H1 (cell line): ENCODE data around the gene CA10. TPM values are rescaled to one million over a fixed set of nuclear protein-coding genes. Genes with fewer than 3 reads are reported as not detected.

Source experiments
- CTCF ChIA-PET: fragments of 300-600 bp; sonication (Branson Sonifier 250); formaldehyde crosslinking; loops from one replicate; lab custom pipeline; 2021; ENCODE audit not compliant: partially characterized antibody; lab: Charles Lee
- POLR2A ChIA-PET: fragments of 300-600 bp; sonication (Branson Sonifier 250); formaldehyde crosslinking; loops from one replicate; lab custom pipeline; 2021; ENCODE audit warnings: inconsistent platforms; ENCODE audit not compliant: partially characterized antibody; lab: Charles Lee
- DNase-seq, 2 experiments: peaks; one replicate each; pipeline versions ENCODE4 v3.0.0 to v3.0.0-alpha.2; 2010 to 2022; ENCODE audit warnings: low spot score in 2 of 2, low read depth in 1 of 2, mixed read lengths in 1 of 2
- FAIRE-seq: peaks from 2 replicates; lab custom pipeline; 2011; peaks lifted over from hg19 to GRCh38; lab: Jason Lieb, UNC
- H2AFZ ChIP-seq: 2 replicates; pipeline ENCODE4 v1.8.1; 2012; ENCODE audit warnings: low read length, inconsistent platforms
- H2AK5ac ChIP-seq: 2 replicates; pipeline ENCODE4 v1.6.1; 2013; ENCODE audit warnings: low read depth, low read length
- H2BK120ac ChIP-seq: replicated peaks from 2 replicates; pipeline ENCODE3; 2013; ENCODE audit warnings: low read depth, low read length, inconsistent platforms
- H2BK12ac ChIP-seq: 2 replicates; pipeline ENCODE4 v1.6.1; 2013; ENCODE audit warnings: low read depth, low read length
- H2BK15ac ChIP-seq: 2 replicates; pipeline ENCODE4 v1.6.1; 2013; ENCODE audit warnings: low read length
- H2BK20ac ChIP-seq: 2 replicates; pipeline ENCODE4 v1.6.1; 2013; ENCODE audit warnings: low read length
- H2BK5ac ChIP-seq: 2 replicates; pipeline ENCODE4 v1.6.1; 2013; ENCODE audit warnings: low read depth, low read length
- H3K14ac ChIP-seq: 2 replicates; pipeline ENCODE4 v1.6.1; 2013; ENCODE audit warnings: inconsistent platforms; ENCODE audit not compliant: insufficient read length
- H3K18ac ChIP-seq: 2 replicates; pipeline ENCODE4 v1.6.1; 2013; ENCODE audit warnings: low read length; ENCODE audit errors: extremely low read depth
- H3K23ac ChIP-seq: 2 replicates; pipeline ENCODE4 v1.6.1; 2013; ENCODE audit warnings: inconsistent platforms; ENCODE audit not compliant: insufficient read length
- H3K23me2 ChIP-seq: 2 replicates; pipeline ENCODE4 v1.6.1; 2013; ENCODE audit warnings: low read depth, low read length
- H3K27ac ChIP-seq: 2 replicates; pipeline ENCODE4 v1.6.1; 2011; ENCODE audit warnings: low read depth, low read length, inconsistent platforms
- H3K27me3 ChIP-seq, 4 experiments: replicated peaks in 1 of 4; 1 replicate in 1 of 4; 2 replicates in 3 of 4; pipeline versions ENCODE4 v1.6.1 to v1.8.1; 2011 to 2013; ENCODE audit warnings: low read length in 3 of 4, mild to moderate bottlenecking in 3 of 4, inconsistent platforms in 2 of 4, mixed read lengths in 2 of 4, moderate library complexity in 1 of 4; ENCODE audit not compliant: control insufficient read depth in 3 of 4, insufficient read depth in 3 of 4; ENCODE audit errors: extremely low read depth in 1 of 4
- H3K36me3 ChIP-seq, 4 experiments: 2 replicates each; pipeline versions ENCODE4 v1.6.1 to v1.8.1; 2011 to 2013; ENCODE audit warnings: mild to moderate bottlenecking in 4 of 4, low read length in 3 of 4, moderate library complexity in 2 of 4, control low read depth in 1 of 4, inconsistent platforms in 1 of 4; ENCODE audit not compliant: insufficient read depth in 4 of 4, control insufficient read depth in 2 of 4
- H3K4ac ChIP-seq: replicated peaks from 2 replicates; pipeline ENCODE3; 2013; ENCODE audit warnings: low read length, low read depth, mixed read lengths, inconsistent platforms; ENCODE audit not compliant: insufficient read length
- H3K4me1 ChIP-seq, 4 experiments: replicated peaks in 1 of 4; 1 replicate in 1 of 4; 2 replicates in 3 of 4; pipeline versions ENCODE4 v1.6.1 to v1.8.1; 2011 to 2013; ENCODE audit warnings: low read length in 3 of 4, inconsistent platforms in 2 of 4, mixed read lengths in 1 of 4; ENCODE audit not compliant: insufficient read depth in 4 of 4, control insufficient read depth in 3 of 4
- H3K4me2 ChIP-seq, 2 experiments: 2 replicates each; pipeline versions ENCODE4 v1.6.1 to v1.8.1; 2011 to 2013; ENCODE audit warnings: low read depth in 2 of 2, low read length in 2 of 2, control low read depth in 1 of 2, inconsistent platforms in 1 of 2, mild to moderate bottlenecking in 1 of 2; ENCODE audit not compliant: insufficient read depth in 1 of 2
- H3K4me3 ChIP-seq, 4 experiments: fragments of 200-600, 300-600 bp in 1 of 4; sonication (generic), shearing (Covaris generic), sonication (Bioruptor Twin) in 1 of 4; 2 replicates each; pipeline versions ENCODE4 v1.5.1 to v1.8.1; 2011 to 2016; ENCODE audit warnings: low read length in 4 of 4, low read depth in 3 of 4, control low read depth in 2 of 4, inconsistent platforms in 2 of 4, mild to moderate bottlenecking in 2 of 4, mixed read lengths in 1 of 4, moderate library complexity in 1 of 4; ENCODE audit not compliant: insufficient read depth in 2 of 4; ENCODE audit errors: extremely low read depth in 1 of 4
- H3K56ac ChIP-seq: replicated peaks from 2 replicates; pipeline ENCODE3; 2013; ENCODE audit warnings: low read depth, mild to moderate bottlenecking, mixed read lengths, low read length, inconsistent platforms; ENCODE audit not compliant: insufficient read length
- H3K79me1 ChIP-seq: 2 replicates; pipeline ENCODE4 v1.6.1; 2013; ENCODE audit warnings: low read depth, low read length, control low read depth
- H3K79me2 ChIP-seq, 2 experiments: 2 replicates each; pipeline versions ENCODE4 v1.6.1 to v1.8.1; 2012 to 2013; ENCODE audit warnings: low read length in 2 of 2, mild to moderate bottlenecking in 2 of 2, inconsistent platforms in 1 of 2; ENCODE audit not compliant: insufficient read depth in 2 of 2, control insufficient read depth in 1 of 2
- H3K9ac ChIP-seq, 4 experiments: replicated peaks in 1 of 4; 1 replicate in 1 of 4; 2 replicates in 3 of 4; pipeline versions ENCODE4 v1.6.1 to v1.8.1; 2011 to 2013; ENCODE audit warnings: low read depth in 3 of 4, low read length in 3 of 4, control low read depth in 2 of 4, mild to moderate bottlenecking in 2 of 4, moderate library complexity in 2 of 4, inconsistent platforms in 1 of 4; ENCODE audit errors: extremely low read depth in 1 of 4
- H3K9me3 ChIP-seq, 2 experiments: 2 replicates each; pipeline versions ENCODE4 v1.6.1 to v1.8.1; 2012 to 2013; ENCODE audit warnings: mild to moderate bottlenecking in 2 of 2, moderate library complexity in 2 of 2, control low read depth in 1 of 2, inconsistent platforms in 1 of 2, low read depth in 1 of 2, low read length in 1 of 2, mixed read lengths in 1 of 2; ENCODE audit not compliant: insufficient read depth in 2 of 2
- H4K20me1 ChIP-seq, 2 experiments: replicated peaks in 1 of 2; 2 replicates each; pipeline versions ENCODE3 to v1.8.1; 2011 to 2013; ENCODE audit warnings: inconsistent platforms in 2 of 2, low read length in 2 of 2, mild to moderate bottlenecking in 1 of 2; ENCODE audit not compliant: insufficient read depth in 2 of 2, control insufficient read depth in 1 of 2
- H4K5ac ChIP-seq: 2 replicates; pipeline ENCODE4 v1.6.1; 2013; ENCODE audit warnings: low read length, low read depth, mixed read lengths, inconsistent platforms; ENCODE audit not compliant: insufficient read length
- H4K8ac ChIP-seq: 2 replicates; pipeline ENCODE4 v1.8.0; 2013; ENCODE audit warnings: mild to moderate bottlenecking, moderate library complexity, low read length, inconsistent platforms; ENCODE audit not compliant: insufficient read depth; ENCODE audit errors: extremely low read depth
- H4K91ac ChIP-seq: replicated peaks from 2 replicates; pipeline ENCODE3; 2013; ENCODE audit warnings: low read length, mixed read lengths, inconsistent platforms; ENCODE audit not compliant: insufficient read length
- HDAC2 ChIP-seq, 2 experiments: fragments of 300-600 bp in 1 of 2; sonication (generic) in 1 of 2; IDR thresholded peaks; 2 replicates each; pipeline ENCODE4 v1.6.1; 2011 to 2012; ENCODE audit warnings: low read depth in 2 of 2, low read length in 2 of 2, mild to moderate bottlenecking in 2 of 2, moderate library complexity in 2 of 2, borderline replicate concordance in 1 of 2, inconsistent platforms in 1 of 2
- KDM1A ChIP-seq: fragments of 200-600, 300-600 bp; sonication (generic); IDR thresholded peaks from 2 replicates; pipeline ENCODE4 v1.7.1; 2016; ENCODE audit warnings: mild to moderate bottlenecking, low read length, borderline replicate concordance
- RBBP5 ChIP-seq: IDR thresholded peaks from 2 replicates; pipeline ENCODE4 v1.7.1; 2012; ENCODE audit warnings: low read depth, mild to moderate bottlenecking, inconsistent platforms, low read length, moderate library complexity, borderline replicate concordance
- WGBS, 2 experiments: shearing (Covaris generic) in 1 of 2; methylation state at CpG; one replicate each; pipeline versions ENCODE4 v1.1.6 to v1.1.7; 2013 to 2015; ENCODE audit warnings: low lambda C conversion rate in 2 of 2, mixed read lengths in 2 of 2, inconsistent platforms in 1 of 2, low coverage in 1 of 2, missing lambda C conversion rate in 1 of 2; ENCODE audit not compliant: insufficient replicate concordance in 2 of 2, insufficient coverage in 1 of 2, insufficient read length in 1 of 2; ENCODE audit errors: extremely low coverage in 1 of 2, missing lambda C conversion rate in 1 of 2; 5-methylcytosine and 5-hydroxymethylcytosine counted together
- polyA plus RNA-seq, 7 experiments: library from polyadenylated mRNA; depleted of rRNA in 3 of 7; stranded (reverse) in 5 of 7; unstranded in 2 of 7; fragments of >200 nt in 5 of 7; fragments of 200-250 nt in 2 of 7; gene quantifications; 1 replicate in 5 of 7; 2 replicates in 1 of 7; 4 replicates in 1 of 7; pipeline versions ENCODE4 v1.2.1 to v1.2.3, GENCODE V29; 2011 to 2013; ENCODE audit warnings: missing spikeins in 2 of 7, mixed read lengths in 2 of 7
- total RNA-seq: library from RNA; stranded (reverse); fragmentation: NEBNext Ultra II Directional; extraction: Animal tissue kit (Norgen Biotek cat#: 25700); gene quantifications from 2 replicates; pipeline ENCODE4 v1.2.1, GENCODE V29; 2021

The CA10 gene
- total and polyA plus RNA-seq, 2 of the 8 experiments (the other 6 are each of a cell fraction or from before 2014, with no cell fraction given): 0.60 to 0.63 TPM

- no peaks in the 10 kb centered on the region for H4K20me1 ChIP-seq
- H3K56ac ChIP-seq: no peak overlapping the region
- H2BK5ac ChIP-seq: no peak overlapping the region
- H3K4me2 ChIP-seq: no peak overlapping the region
- no peak overlapping the region for H2BK120ac ChIP-seq
- no peak overlapping the region for H4K8ac ChIP-seq
- no peak overlapping the region for H4K5ac ChIP-seq
- CTCF ChIA-PET: interaction anchor here (1.1 to 1.6 kb wide), 3 partner anchors 10 to 289 kb away, joined by 4 read pairs; no protein-coding TSS in a partner anchor
- no peak overlapping the region for H2BK15ac ChIP-seq
- no peak overlapping the region for H3K18ac ChIP-seq
- no peaks in the 10 kb centered on the region for H3K27me3 ChIP-seq
- H3K79me1 ChIP-seq: no peaks in the 10 kb centered on the region
- no peak overlapping the region for H2AK5ac ChIP-seq
- WGBS, 2 experiments: 50% methylated on average over 1 of the region's 1 CpG; no CpG with 5 or more reads in 1 of the 2 experiments
- peaks cover 0 to 3% (median 0%) of the 10 kb centered on the region in 4 experiments; a peak in 1 of 7 replicates for H3K4me1 ChIP-seq
- no peak overlapping the region for H2BK20ac ChIP-seq
- no peaks in the 10 kb centered on the region for H3K36me3 ChIP-seq
- DNase-seq: no peak
- no peaks in the 10 kb centered on the region for H3K9me3 ChIP-seq
- no peaks in the 10 kb centered on the region for H3K79me2 ChIP-seq
- no peak overlapping the region for H3K27ac ChIP-seq
- H4K91ac ChIP-seq: no peak overlapping the region
- POLR2A ChIA-PET: no interaction called here
- H3K9ac ChIP-seq: no peak overlapping the region
- no peaks in the 10 kb centered on the region for H3K23me2 ChIP-seq
- no peak overlapping the region for H3K14ac ChIP-seq
- H3K4ac ChIP-seq: no peak overlapping the region
- TF ChIP-seq KDM1A: 0 out of 2 replicates have a peak, but pooled peaks have one; percentile 26
- peak in 1 of 2 experiments; percentile 54; a peak in 1 of 4 replicates for TF ChIP-seq HDAC2 (IDR thresholded peaks at IDR 0.05; ENCODE audit: borderline replicate concordance in 1 of 2, low read depth in 2 of 2, low read length in 2 of 2)
- TF ChIP-seq RBBP5: no peak
- H2AFZ ChIP-seq: no peak overlapping the region
- no peak overlapping the region for H3K23ac ChIP-seq
- FAIRE-seq: no peak
- H3K4me3 ChIP-seq: no peak overlapping the region
- no peak overlapping the region for H2BK12ac ChIP-seq
Measured at GRCh38 chr17:51817955-51818354, 340.6 kb downstream of the CA10 start.
